ENCODE data around the gene TET2. TPM values are rescaled to one million over a fixed set of nuclear protein-coding genes. Genes with fewer than 3 reads are reported as not detected.

TET2 gene
- total RNA-seq: 99.1 TPM

DNA sequence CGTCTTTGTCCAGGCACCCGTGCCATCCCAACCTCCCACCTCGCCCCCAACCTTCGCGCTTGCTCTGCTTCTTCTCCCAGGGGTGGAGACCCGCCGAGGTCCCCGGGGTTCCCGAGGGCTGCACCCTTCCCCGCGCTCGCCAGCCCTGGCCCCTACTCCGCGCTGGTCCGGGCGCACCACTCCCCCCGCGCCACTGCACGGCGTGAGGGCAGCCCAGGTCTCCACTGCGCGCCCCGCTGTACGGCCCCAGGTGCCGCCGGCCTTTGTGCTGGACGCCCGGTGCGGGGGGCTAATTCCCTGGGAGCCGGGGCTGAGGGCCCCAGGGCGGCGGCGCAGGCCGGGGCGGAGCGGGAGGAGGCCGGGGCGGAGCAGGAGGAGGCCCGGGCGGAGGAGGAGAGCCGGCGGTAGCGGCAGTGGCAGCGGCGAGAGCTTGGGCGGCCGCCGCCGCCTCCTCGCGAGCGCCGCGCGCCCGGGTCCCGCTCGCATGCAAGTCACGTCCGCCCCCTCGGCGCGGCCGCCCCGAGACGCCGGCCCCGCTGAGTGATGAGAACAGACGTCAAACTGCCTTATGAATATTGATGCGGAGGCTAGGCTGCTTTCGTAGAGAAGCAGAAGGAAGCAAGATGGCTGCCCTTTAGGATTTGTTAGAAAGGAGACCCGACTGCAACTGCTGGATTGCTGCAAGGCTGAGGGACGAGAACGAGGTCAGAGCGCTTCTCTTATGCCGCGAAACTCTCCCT, at the start of gene TET2:
TSS of gene TET2 (plus strand) at position 601 of the 740 bp plus-strand sequence. CDS start 87,067 bp downstream, outside the sequence.
- Histone ChIP-seq H3K4me1 (ENCODE audit: insufficient read depth, low read length) (peaks cover 40% of the 10 kb centered on the region), H3K27me3 (ENCODE audit: insufficient read depth, low read length) (no peaks in the 10 kb centered on the region), H3K4me3 (ENCODE audit: low read length) (peak within 1 kb of the TSS; percentile 100), H3K9me3 (ENCODE audit: low read depth, low read length) (no peaks in the 10 kb centered on the region)

DNA sequence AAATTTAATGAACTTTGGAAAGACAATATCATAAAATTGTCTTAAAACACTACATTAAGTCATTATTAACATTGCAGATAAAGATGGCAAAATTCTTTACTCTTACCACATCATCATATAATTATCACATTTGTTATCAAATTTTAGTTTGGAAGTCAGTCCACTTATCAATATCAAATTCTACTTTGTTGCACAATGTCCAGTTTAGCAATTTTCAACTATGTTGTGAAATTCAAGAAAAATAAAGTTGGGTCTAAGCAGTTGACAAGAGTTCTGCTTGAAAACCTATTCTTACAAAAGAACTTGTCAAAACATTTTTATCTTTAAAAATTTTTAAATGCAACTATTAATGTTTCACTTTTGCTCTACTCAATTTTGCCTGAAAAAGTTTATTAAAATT, 44.7 kb upstream of the TET2 start:
- peaks cover 3% of the 10 kb centered on the region for H3K9me3 ChIP-seq (ENCODE audit: low read depth, low read length)
- H3K4me1 ChIP-seq (ENCODE audit: insufficient read depth, low read length): peaks cover 7% of the 10 kb centered on the region
- no peak overlapping the region for H3K4me3 ChIP-seq (ENCODE audit: low read length)
- no peaks in the 10 kb centered on the region for H3K27me3 ChIP-seq (ENCODE audit: insufficient read depth, low read length)

DNA sequence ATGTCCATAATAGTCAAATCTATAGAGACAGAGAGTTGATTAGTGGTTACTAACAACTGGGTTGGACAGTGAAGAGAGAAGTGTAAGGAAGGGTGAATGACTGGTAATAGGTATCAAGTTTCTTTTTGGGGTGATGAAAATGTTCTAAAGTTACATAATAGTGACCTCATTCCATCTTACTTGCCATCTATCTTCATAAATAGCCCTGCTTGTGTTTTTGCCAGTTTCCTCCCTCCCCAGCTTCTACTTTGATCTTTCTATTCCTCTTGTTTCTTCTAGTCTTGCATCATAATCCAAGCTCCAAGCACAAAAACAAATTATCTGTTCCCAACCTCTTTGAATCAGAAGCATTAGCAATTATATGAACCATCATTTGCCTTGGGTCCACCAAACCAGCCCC, 40.2 kb upstream of the TET2 start:
- H3K27me3 ChIP-seq (ENCODE audit: insufficient read depth, low read length): no peaks in the 10 kb centered on the region
- peaks cover 17% of the 10 kb centered on the region for H3K4me1 ChIP-seq (ENCODE audit: insufficient read depth, low read length)
- no peak overlapping the region for H3K4me3 ChIP-seq (ENCODE audit: low read length)
- H3K9me3 ChIP-seq (ENCODE audit: low read depth, low read length): no peaks in the 10 kb centered on the region

DNA sequence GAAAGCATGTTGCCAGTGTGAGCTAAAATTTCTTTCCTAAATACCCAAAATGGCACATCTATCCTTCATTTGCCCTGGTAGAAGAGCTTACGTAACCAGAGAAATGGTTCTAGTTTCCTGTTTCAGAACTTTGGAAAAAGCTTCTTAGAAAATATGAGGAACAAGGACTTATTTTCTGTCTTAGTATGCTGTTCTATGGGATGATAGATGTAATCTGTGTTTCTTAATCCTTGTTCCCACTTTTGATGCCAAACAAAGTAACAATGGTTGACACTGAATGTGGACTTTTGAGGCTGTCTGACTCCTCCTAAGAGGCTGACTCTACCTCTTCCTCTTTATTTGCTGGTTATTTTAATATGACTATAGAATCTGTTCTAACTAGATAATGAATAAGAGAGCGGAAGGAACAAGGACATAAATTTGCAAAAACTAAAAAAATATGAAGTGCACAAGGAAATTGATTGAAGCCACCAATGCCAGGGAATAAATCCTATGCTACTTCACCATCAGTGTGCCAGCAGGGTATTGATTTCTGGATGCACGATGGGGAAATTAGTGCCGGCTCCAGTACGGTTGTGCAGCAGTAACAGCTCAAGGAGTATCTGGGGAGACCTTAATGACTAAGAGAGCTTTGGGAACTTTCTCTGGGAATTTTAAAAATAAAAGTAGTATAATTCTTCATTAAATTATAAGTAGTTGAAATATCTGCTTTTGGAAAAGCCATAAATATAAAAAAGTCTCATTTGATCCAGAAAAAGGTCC, 39.4 kb upstream of the TET2 start:
- H3K9me3 ChIP-seq (ENCODE audit: low read depth, low read length): no peaks in the 10 kb centered on the region
- no peaks in the 10 kb centered on the region for H3K27me3 ChIP-seq (ENCODE audit: insufficient read depth, low read length)
- peaks cover 17% of the 10 kb centered on the region for H3K4me1 ChIP-seq (ENCODE audit: insufficient read depth, low read length)
- no peak overlapping the region for H3K4me3 ChIP-seq (ENCODE audit: low read length)

DNA sequence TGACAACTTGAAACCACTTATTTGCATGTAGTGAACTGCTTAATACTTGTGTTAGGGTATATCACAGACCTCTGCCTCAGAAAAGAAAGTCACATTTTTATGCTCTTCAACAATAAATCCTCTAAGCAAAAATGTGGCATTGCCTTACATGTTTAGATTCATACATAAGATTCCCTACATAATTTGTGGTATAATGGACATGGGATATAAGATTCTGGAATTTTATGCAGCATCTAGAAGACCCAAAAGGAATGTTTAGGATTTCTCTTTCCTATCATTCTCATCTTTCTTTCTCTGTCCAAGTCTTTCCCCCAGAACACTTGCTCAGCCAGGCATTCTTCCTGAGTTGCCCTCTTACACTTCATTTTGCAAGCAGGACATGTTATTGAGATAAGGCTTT, 37.7 kb upstream of the TET2 start:
- no peaks in the 10 kb centered on the region for H3K9me3 ChIP-seq (ENCODE audit: low read depth, low read length)
- H3K4me3 ChIP-seq (ENCODE audit: low read length): no peak overlapping the region
- H3K4me1 ChIP-seq (ENCODE audit: insufficient read depth, low read length): peaks cover 29% of the 10 kb centered on the region
- H3K27me3 ChIP-seq (ENCODE audit: insufficient read depth, low read length): no peaks in the 10 kb centered on the region

- Histone ChIP-seq H3K9me3 (ENCODE audit: low read depth, low read length) (no peaks in the 10 kb centered on the region), H3K4me3 (ENCODE audit: low read length) (no peak overlapping the region), H3K4me1 (ENCODE audit: insufficient read depth, low read length) (peaks cover 44% of the 10 kb centered on the region), H3K27me3 (ENCODE audit: insufficient read depth, low read length) (no peaks in the 10 kb centered on the region)
Measured at GRCh38 chr4:105112274-105112673, 34.4 kb upstream of the TET2 start.

DNA sequence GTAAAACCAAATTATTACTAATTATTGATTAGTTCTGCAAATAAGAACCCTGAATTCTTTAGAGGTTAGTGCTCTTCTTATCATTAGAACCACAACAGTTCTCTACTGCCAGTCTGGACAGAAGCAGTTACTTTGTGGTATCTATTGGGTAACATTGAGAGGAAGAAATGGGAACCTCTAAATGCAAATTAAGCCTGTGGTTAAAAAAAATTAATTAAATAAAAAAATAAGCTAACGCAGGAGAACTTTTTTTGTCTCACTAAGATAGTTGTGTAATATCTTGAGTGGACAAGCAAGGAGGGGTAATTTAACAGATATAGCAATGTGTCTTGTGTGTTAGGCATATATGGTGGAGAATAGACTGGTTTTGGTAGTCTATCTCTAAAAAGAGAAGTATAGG, 32.9 kb upstream of the TET2 start:
- H3K27me3 ChIP-seq (ENCODE audit: insufficient read depth, low read length): no peaks in the 10 kb centered on the region
- H3K9me3 ChIP-seq (ENCODE audit: low read depth, low read length): no peaks in the 10 kb centered on the region
- peaks cover 37% of the 10 kb centered on the region for H3K4me1 ChIP-seq (ENCODE audit: insufficient read depth, low read length)
- H3K4me3 ChIP-seq (ENCODE audit: low read length): no peak overlapping the region

- Histone ChIP-seq H3K4me1 (ENCODE audit: insufficient read depth, low read length) (peaks cover 60% of the 10 kb centered on the region), H3K9me3 (ENCODE audit: low read depth, low read length) (no peaks in the 10 kb centered on the region), H3K27me3 (ENCODE audit: insufficient read depth, low read length) (no peaks in the 10 kb centered on the region), H3K4me3 (ENCODE audit: low read length) (no peak overlapping the region)
Measured at GRCh38 chr4:105116616-105117319, 29.9 kb upstream of the TET2 start.

- Histone ChIP-seq H3K27me3 (ENCODE audit: insufficient read depth, low read length) (no peaks in the 10 kb centered on the region), H3K9me3 (ENCODE audit: low read depth, low read length) (no peaks in the 10 kb centered on the region), H3K4me1 (ENCODE audit: insufficient read depth, low read length) (peaks cover 46% of the 10 kb centered on the region), H3K4me3 (ENCODE audit: low read length) (no peak overlapping the region)
Measured at GRCh38 chr4:105119356-105119755, 27.3 kb upstream of the TET2 start.

- Histone ChIP-seq H3K9me3 (ENCODE audit: low read depth, low read length) (no peaks in the 10 kb centered on the region), H3K27me3 (ENCODE audit: insufficient read depth, low read length) (no peaks in the 10 kb centered on the region), H3K4me3 (ENCODE audit: low read length) (no peak overlapping the region), H3K4me1 (ENCODE audit: insufficient read depth, low read length) (peaks cover 36% of the 10 kb centered on the region)
Measured at GRCh38 chr4:105120626-105121025, 26.1 kb upstream of the TET2 start.

DNA sequence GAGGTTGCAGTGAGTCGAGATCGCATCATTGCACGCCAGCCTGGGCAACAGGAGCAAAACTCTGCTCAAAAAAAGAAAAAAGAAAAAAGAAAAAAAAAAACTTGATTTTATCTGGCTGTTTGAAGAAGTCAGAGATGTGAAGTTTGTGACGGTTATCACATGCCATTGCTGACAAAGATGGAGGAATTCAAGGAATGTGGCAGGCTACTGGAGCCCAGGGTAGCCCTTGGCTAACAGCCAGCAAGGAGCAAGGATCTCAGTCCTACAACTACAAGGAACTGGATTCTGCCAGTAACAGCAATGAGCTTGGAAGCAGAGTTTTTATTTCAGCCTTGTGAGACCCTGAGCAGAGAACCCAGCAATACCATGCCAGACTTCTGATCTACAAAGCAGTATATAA, 24.3 kb upstream of the TET2 start:
- H3K4me3 ChIP-seq (ENCODE audit: low read length): no peak overlapping the region
- peaks cover 2% of the 10 kb centered on the region for H3K27me3 ChIP-seq (ENCODE audit: insufficient read depth, low read length)
- H3K4me1 ChIP-seq (ENCODE audit: insufficient read depth, low read length): peaks cover 23% of the 10 kb centered on the region
- no peaks in the 10 kb centered on the region for H3K9me3 ChIP-seq (ENCODE audit: low read depth, low read length)

GRCh38 chr4:105126311-105127169, 20.1 kb upstream of the TET2 start:
- Histone ChIP-seq H3K4me3 (ENCODE audit: low read length) (no peak overlapping the region), H3K9me3 (ENCODE audit: low read depth, low read length) (no peaks in the 10 kb centered on the region), H3K4me1 (ENCODE audit: insufficient read depth, low read length) (peaks cover 34% of the 10 kb centered on the region), H3K27me3 (ENCODE audit: insufficient read depth, low read length) (peaks cover 2% of the 10 kb centered on the region)

DNA sequence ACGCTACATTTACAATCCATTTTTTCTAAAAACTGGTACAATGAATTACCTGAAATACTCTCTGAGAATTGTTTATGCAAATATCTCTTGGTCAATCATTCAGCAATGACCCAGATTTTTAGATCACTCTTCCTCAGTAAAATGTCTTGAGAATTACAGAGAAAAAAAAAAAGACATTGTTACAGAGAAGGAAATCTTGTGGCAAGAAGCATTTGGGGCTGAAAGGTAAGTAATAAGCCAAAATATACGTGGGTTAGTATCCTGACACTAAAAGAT, 19.6 kb upstream of the TET2 start:
- peaks cover 37% of the 10 kb centered on the region for H3K4me1 ChIP-seq (ENCODE audit: insufficient read depth, low read length)
- H3K9me3 ChIP-seq (ENCODE audit: low read depth, low read length): no peaks in the 10 kb centered on the region
- peaks cover 2% of the 10 kb centered on the region for H3K27me3 ChIP-seq (ENCODE audit: insufficient read depth, low read length)
- H3K4me3 ChIP-seq (ENCODE audit: low read length): no peak overlapping the region

DNA sequence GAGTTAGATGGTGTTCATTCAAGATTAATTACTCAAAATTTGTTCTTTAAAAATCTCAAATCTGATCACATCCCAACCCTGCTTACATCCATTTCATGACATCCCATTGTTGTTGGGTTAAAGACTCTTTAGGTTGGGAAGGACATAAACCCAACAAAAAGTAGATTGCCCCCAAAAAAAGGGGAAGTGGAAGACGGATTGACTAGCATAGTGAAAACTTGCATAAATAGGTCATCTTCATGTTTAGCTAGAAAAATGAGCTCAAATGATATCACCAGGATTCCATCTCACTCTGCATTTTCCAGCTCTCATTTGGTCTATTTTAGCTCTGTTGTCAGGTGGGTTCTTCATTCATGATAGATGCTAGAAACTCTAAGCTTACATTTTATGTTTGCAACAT, 18.5 kb upstream of the TET2 start:
- Histone ChIP-seq H3K4me1 (ENCODE audit: insufficient read depth, low read length) (peaks cover 37% of the 10 kb centered on the region), H3K27me3 (ENCODE audit: insufficient read depth, low read length) (peaks cover 2% of the 10 kb centered on the region), H3K4me3 (ENCODE audit: low read length) (no peak overlapping the region), H3K9me3 (ENCODE audit: low read depth, low read length) (no peaks in the 10 kb centered on the region)
